HCT116 (cell line): Measurements from ENCODE around the gene HAO2. TPM values are rescaled to one million over a fixed set of nuclear protein-coding genes. Genes with fewer than 3 reads are reported as not detected.

ENCODE experiments used
- ATAC-seq: fragments of 200-7000 bp; cut with Tn5 transposase; 2 replicates; pipeline ENCODE4 v1.9.1; 2020; ENCODE audit warnings: mild to moderate bottlenecking, moderate library complexity
- BruUV-seq: library from RNA; stranded (reverse); fragments of 400-500 nt; replicated peaks from 2 replicates; lab custom pipeline; 2021; lab: Mats Ljungman, UMichigan
- CTCF ChIA-PET: fragments of 300-600 bp; sonication (Branson Sonifier 250); formaldehyde crosslinking; loops from one replicate; lab custom pipeline; 2021; ENCODE audit warnings: antibody characterized with exemption; lab: Charles Lee
- POLR2A ChIA-PET: fragments of 300-600, 350-600 bp; sonication (Branson Sonifier 250); formaldehyde crosslinking; loops from one replicate; lab custom pipeline; 2021; ENCODE audit warnings: antibody characterized with exemption; lab: Charles Lee
- RAD21 ChIA-PET, 2 experiments: fragments of 300-600 bp; sonication (Branson Sonifier 250); formaldehyde crosslinking; loops; one replicate each; lab custom pipeline; 2023; ENCODE audit warnings: low total read pairs in 2 of 2; ENCODE audit not compliant: uncharacterized antibody in 2 of 2, unreplicated experiment in 2 of 2, low non-redundant PET in 1 of 2; lab: Charles Lee
- DNase-seq: peaks from one replicate; pipeline ENCODE4 v3.0.0-alpha.2; 2010; ENCODE audit warnings: low read depth, low spot score
- H2AFZ ChIP-seq: fragments of 200-600 bp; shearing (Covaris generic), sonication (generic); 2 replicates; pipeline ENCODE4 v1.6.1; 2017; ENCODE audit warnings: low read depth, mixed run types, mixed read lengths, antibody characterized with exemption, low read length; ENCODE audit not compliant: poor library complexity, severe bottlenecking
- H3K27ac ChIP-seq: 2 replicates; pipeline ENCODE4 v1.5.1; 2012; ENCODE audit warnings: low read depth, low read length
- H3K27me3 ChIP-seq: fragments of 200-600 bp; sonication (generic); 2 replicates; pipeline ENCODE4 v1.6.1; 2016; ENCODE audit warnings: mixed run types, low read length, mixed read lengths; ENCODE audit not compliant: insufficient read depth
- H3K36me3 ChIP-seq, 2 experiments: fragments of 200-500 bp in 1 of 2; fragments of 200-600 bp in 1 of 2; sonication (Bioruptor generic) in 1 of 2; sonication (generic) in 1 of 2; 2 replicates each; pipeline versions ENCODE4 v1.5.1 to v1.6.1; 2014 to 2016; ENCODE audit warnings: low read length in 2 of 2, inconsistent platforms in 1 of 2, mixed read lengths in 1 of 2, mixed run types in 1 of 2; ENCODE audit not compliant: insufficient read depth in 2 of 2, control insufficient read depth in 1 of 2
- H3K4me1 ChIP-seq, 2 experiments: fragments of 200-600 bp in 1 of 2; sonication (generic) in 1 of 2; 2 replicates each; pipeline versions ENCODE4 v1.5.1 to v1.6.1; 2012 to 2017; ENCODE audit warnings: low read length in 2 of 2, inconsistent platforms in 1 of 2, mild to moderate bottlenecking in 1 of 2, mixed read lengths in 1 of 2, mixed run types in 1 of 2, moderate library complexity in 1 of 2; ENCODE audit not compliant: insufficient read depth in 2 of 2, control insufficient read depth in 1 of 2
- H3K4me2 ChIP-seq: fragments of 200-600 bp; sonication (generic); 2 replicates; pipeline ENCODE4 v1.6.1; 2017; ENCODE audit warnings: mixed run types, low read length, mixed read lengths
- H3K4me3 ChIP-seq, 2 experiments: fragments of 200-600 bp in 1 of 2; sonication (generic) in 1 of 2; replicated peaks in 1 of 2; 2 replicates each; pipeline ENCODE4 v1.5.1; 2011 to 2016; ENCODE audit warnings: low read length in 2 of 2, control low read depth in 1 of 2, low read depth in 1 of 2, mild to moderate bottlenecking in 1 of 2, mixed read lengths in 1 of 2, mixed run types in 1 of 2
- H3K79me2 ChIP-seq: fragments of 200-600 bp; sonication (generic); 2 replicates; pipeline ENCODE4 v1.6.1; 2017; ENCODE audit warnings: mild to moderate bottlenecking, mixed run types, low read length, moderate library complexity, mixed read lengths; ENCODE audit not compliant: insufficient read depth
- H3K9ac ChIP-seq: fragments of 200-600 bp; sonication (generic); 2 replicates; pipeline ENCODE4 v1.6.1; 2016; ENCODE audit warnings: low read length, mixed read lengths
- H3K9me2 ChIP-seq: fragments of 200-600 bp; sonication (generic), shearing (Covaris generic); 2 replicates; pipeline ENCODE4 v1.6.1; 2017; ENCODE audit warnings: mixed run types, mild to moderate bottlenecking, moderate library complexity; ENCODE audit not compliant: insufficient read depth
- H3K9me3 ChIP-seq, 2 experiments: fragments of 200-500 bp in 1 of 2; fragments of 200-600 bp in 1 of 2; sonication (Bioruptor generic) in 1 of 2; sonication (generic) in 1 of 2; 2 replicates each; pipeline ENCODE4 v1.6.1; 2014 to 2017; ENCODE audit warnings: low read length in 2 of 2, mixed read lengths in 2 of 2, inconsistent platforms in 1 of 2, low read depth in 1 of 2, mild to moderate bottlenecking in 1 of 2, mixed run types in 1 of 2, moderate library complexity in 1 of 2; ENCODE audit not compliant: control insufficient read depth in 1 of 2, insufficient read depth in 1 of 2
- H4K20me1 ChIP-seq: fragments of 200-600 bp; sonication (generic), shearing (Covaris generic); 2 replicates; pipeline ENCODE4 v1.6.1; 2017; ENCODE audit warnings: mixed run types, mild to moderate bottlenecking, moderate library complexity; ENCODE audit not compliant: insufficient read depth
- ATF3 ChIP-seq: IDR thresholded peaks from 2 replicates; pipeline ENCODE4 v1.6.1; 2012
- CEBPB ChIP-seq: IDR thresholded peaks from 2 replicates; pipeline ENCODE4 v1.6.1; 2012; ENCODE audit warnings: low read depth
- EGR1 ChIP-seq: IDR thresholded peaks from 2 replicates; pipeline ENCODE4 v1.6.1; 2012; ENCODE audit warnings: low read depth
- ELF1 ChIP-seq: IDR thresholded peaks from 2 replicates; pipeline ENCODE4 v1.6.1; 2012; ENCODE audit warnings: low read depth, borderline replicate concordance
- EZH2 ChIP-seq: fragments of 200-600 bp; sonication (generic); IDR thresholded peaks from 2 replicates; pipeline ENCODE4 v1.6.1; 2017; ENCODE audit warnings: antibody characterized with exemption, mixed run types
- EZH2phosphoT487 ChIP-seq: fragments of 200-600 bp; IDR thresholded peaks from 2 replicates; pipeline ENCODE4 v1.6.1; 2018; ENCODE audit warnings: antibody characterized with exemption, borderline replicate concordance
- JUND ChIP-seq: IDR thresholded peaks from 2 replicates; pipeline ENCODE4 v1.6.1; 2012
- MAX ChIP-seq: IDR thresholded peaks from 2 replicates; pipeline ENCODE4 v1.6.1; 2012
- POLR2A ChIP-seq: IDR thresholded peaks from 2 replicates; pipeline ENCODE4 v1.7.0; 2011; ENCODE audit warnings: borderline replicate concordance; ENCODE audit not compliant: insufficient read depth, insufficient read length; ENCODE audit errors: extremely low read depth
- POLR2AphosphoS5 ChIP-seq: IDR thresholded peaks from 2 replicates; pipeline ENCODE4 v1.6.1; 2011; ENCODE audit warnings: mild to moderate bottlenecking, low read depth, low read length, moderate library complexity
- SIN3A ChIP-seq: IDR thresholded peaks from 2 replicates; pipeline ENCODE4 v1.6.1; 2012; ENCODE audit warnings: low read depth
- SP1 ChIP-seq: IDR thresholded peaks from 2 replicates; pipeline ENCODE4 v1.6.1; 2012; ENCODE audit warnings: low read depth
- SRF ChIP-seq: IDR thresholded peaks from 2 replicates; pipeline ENCODE4 v1.6.1; 2012; ENCODE audit warnings: low read depth
- TCF7L2 ChIP-seq: IDR thresholded peaks from 2 replicates; pipeline ENCODE4 v1.7.0; 2011; ENCODE audit warnings: borderline replicate concordance, inconsistent platforms; ENCODE audit not compliant: insufficient read depth, insufficient read length; ENCODE audit errors: extremely low read depth
- YY1 ChIP-seq: IDR thresholded peaks from 2 replicates; pipeline ENCODE4 v1.6.1; 2011; ENCODE audit warnings: low read length, low read depth, moderate library complexity, mild to moderate bottlenecking; ENCODE audit not compliant: insufficient replicate concordance; ENCODE audit errors: extremely low read depth
- ZFX ChIP-seq: fragments of 450-650 bp; IDR thresholded peaks from 2 replicates; pipeline ENCODE4 v1.6.1; 2017
- intact Hi-C: fragments of 100-400 bp; cut with micrococcal nuclease; formaldehyde crosslinking; loops from 2 replicates; pipeline ENCODE4 v1.10.0; 2022
- total RNA-seq: library from RNA; stranded (reverse); gene quantifications from one replicate; pipeline ENCODE4 v1.2.1, GENCODE V29; 2021; ENCODE audit not compliant: unreplicated experiment

Gene HAO2
- total RNA-seq, 1 experiment from 2014 or later = not detected

GRCh38 chr1:119351997-119352396, 16.6 kb upstream of the HAO2 start:
- H2AFZ ChIP-seq = no peak overlapping the region
- POLR2A ChIA-PET = no interaction called here
- H3K4me1 ChIP-seq = no peaks in the 10 kb centered on the region
- no TSS peak for BruUV-seq
- H3K4me2 ChIP-seq = no peak overlapping the region
- no peak for DNase-seq
- TF ChIP-seq CEBPB (no peak), SP1 (no peak), POLR2AphosphoS5 (no peak), EZH2 (no peak), ZFX (no peak), JUND (no peak), ATF3 (no peak), TCF7L2 (no peak), MAX (no peak), EZH2phosphoT487 (no peak), EGR1 (no peak), SIN3A (no peak), ELF1 (no peak), YY1 (no peak), POLR2A (no peak), SRF (no peak)
- intact Hi-C loops = no loop called here
- no peaks in the 10 kb centered on the region for H4K20me1 ChIP-seq
- no peaks in the 10 kb centered on the region for H3K79me2 ChIP-seq
- RAD21 ChIA-PET = no interaction called here
- CTCF ChIA-PET = no interaction called here
- H3K9ac ChIP-seq = no peak overlapping the region
- no peaks in the 10 kb centered on the region for H3K36me3 ChIP-seq
- H3K27ac ChIP-seq = no peak overlapping the region
- H3K27me3 ChIP-seq = no peaks in the 10 kb centered on the region
- H3K4me3 ChIP-seq = no peak overlapping the region
- no peaks in the 10 kb centered on the region; the same call in 1 of the 2 replicates for H3K9me2 ChIP-seq
- no peaks in the 10 kb centered on the region for H3K9me3 ChIP-seq
- ATAC-seq = no peak
